HepG2 (cell line): ENCODE data around the gene SLC12A1. TPM values are rescaled to one million over a fixed set of nuclear protein-coding genes. Genes with fewer than 3 reads are reported as not detected.

Experiments used
- ATAC-seq: fragments of 200-7000 bp; cut with Tn5 transposase; 3 replicates; pipeline ENCODE4 v1.9.1; 2020; ENCODE audit warnings: mild to moderate bottlenecking, moderate library complexity
- BruUV-seq: library from RNA; stranded (reverse); fragments of 400-500 nt; replicated peaks from 2 replicates; lab custom pipeline; 2021; lab: Mats Ljungman, UMichigan
- CTCF ChIA-PET: fragments of 300-600 bp; formaldehyde crosslinking; extraction: SDS; loops from one replicate; lab custom pipeline; 2021; ENCODE audit warnings: low total read pairs, inconsistent platforms, low intra/inter-chr PET ratio; lab: Yijun Ruan, JAX
- POLR2A ChIA-PET: fragments of 350-600 bp; sonication (Branson Sonifier 250); formaldehyde crosslinking; loops from one replicate; lab custom pipeline; 2020; ENCODE audit warnings: antibody characterized with exemption, inconsistent platforms; lab: Yijun Ruan, JAX
- DNase-seq: peaks from one replicate; pipeline ENCODE4 v3.0.0-alpha.2; 2015; ENCODE audit warnings: low spot score
- FAIRE-seq: peaks from 3 replicates; lab custom pipeline; 2011; peaks lifted over from hg19 to GRCh38; lab: Jason Lieb, UNC
- H2AFZ ChIP-seq: one replicate; pipeline ENCODE4 v1.6.1; 2011; ENCODE audit warnings: low read length, inconsistent platforms
- H3K27ac ChIP-seq: fragments of 300-600 bp; 3 replicates; pipeline ENCODE4 v1.8.0; 2011; ENCODE audit warnings: mixed run types, mild to moderate bottlenecking, mixed read lengths, low read length, inconsistent platforms; ENCODE audit not compliant: insufficient read depth; ENCODE audit errors: extremely low read length
- H3K27me3 ChIP-seq, 2 experiments: fragments of 200-600 bp in 1 of 2; 2 replicates in 1 of 2; 3 replicates in 1 of 2; pipeline versions ENCODE4 v1.6.0 to v1.8.0; 2011; ENCODE audit warnings: low read length in 2 of 2, mild to moderate bottlenecking in 2 of 2, moderate library complexity in 2 of 2, inconsistent platforms in 1 of 2; ENCODE audit not compliant: insufficient read depth in 2 of 2, control insufficient read depth in 1 of 2
- H3K36me3 ChIP-seq, 2 experiments: fragments of 200-600 bp in 1 of 2; replicated peaks in 1 of 2; 2 replicates in 1 of 2; 3 replicates in 1 of 2; pipeline versions ENCODE4 v1.5.1 to v1.8.0; 2011; ENCODE audit warnings: low read length in 2 of 2, inconsistent platforms in 1 of 2; ENCODE audit not compliant: insufficient read depth in 2 of 2, control insufficient read depth in 1 of 2
- H3K4me1 ChIP-seq: 2 replicates; pipeline ENCODE4 v1.5.1; 2012; ENCODE audit warnings: low read length, inconsistent platforms; ENCODE audit not compliant: insufficient read depth
- H3K4me2 ChIP-seq: 2 replicates; pipeline ENCODE4 v1.6.0; 2011; ENCODE audit warnings: low read depth, low read length, inconsistent platforms
- H3K4me3 ChIP-seq, 3 experiments: fragments of 200-600 bp in 1 of 3; sonication (generic), shearing (Covaris generic) in 1 of 3; replicated peaks in 1 of 3; 2 replicates each; pipeline ENCODE4 v1.5.1; 2011 to 2016; ENCODE audit warnings: low read length in 3 of 3, inconsistent platforms in 2 of 3, low read depth in 2 of 3, mild to moderate bottlenecking in 2 of 3, control low read depth in 1 of 3, mixed read lengths in 1 of 3; ENCODE audit not compliant: insufficient read depth in 1 of 3
- H3K79me2 ChIP-seq: one replicate; pipeline ENCODE4 v1.6.1; 2011; ENCODE audit warnings: low read length, inconsistent platforms; ENCODE audit not compliant: insufficient read depth
- H3K9ac ChIP-seq: 2 replicates; pipeline ENCODE4 v1.6.0; 2011; ENCODE audit warnings: mild to moderate bottlenecking, low read depth, low read length, inconsistent platforms; ENCODE audit not compliant: insufficient read depth
- H3K9me3 ChIP-seq: 2 replicates; pipeline ENCODE4 v1.5.1; 2012; ENCODE audit warnings: mild to moderate bottlenecking, low read length
- H4K20me1 ChIP-seq: 2 replicates; pipeline ENCODE4 v1.6.0; 2011; ENCODE audit warnings: inconsistent platforms, mild to moderate bottlenecking, low read length, moderate library complexity; ENCODE audit not compliant: insufficient read depth
- DBP ChIP-seq: sonication (generic); formaldehyde crosslinking; IDR thresholded peaks from 2 replicates; pipeline ENCODE4 v1.4.0; 2020; ENCODE audit warnings: missing genetic modification reagents; ENCODE audit errors: not compliant biosample characterization
- HMGXB3 ChIP-seq: sonication (generic); formaldehyde crosslinking; IDR thresholded peaks from 2 replicates; pipeline ENCODE4 v1.4.0; 2020; ENCODE audit warnings: missing genetic modification reagents, borderline replicate concordance
- KLF16 ChIP-seq, 2 experiments: sonication (generic) in 1 of 2; formaldehyde crosslinking in 1 of 2; IDR thresholded peaks; 2 replicates each; pipeline versions ENCODE4 v1.6.1 to v1.8.0; 2016 to 2023; ENCODE audit warnings: missing genetic modification reagents in 2 of 2, missing compliant biosample characterization in 1 of 2
- MXD1 ChIP-seq: sonication (generic); formaldehyde crosslinking; IDR thresholded peaks from 2 replicates; pipeline ENCODE4 v1.4.0; 2020; ENCODE audit warnings: mild to moderate bottlenecking, missing genetic modification reagents
- NCOA2 ChIP-seq: sonication (generic); formaldehyde crosslinking; IDR thresholded peaks from 2 replicates; pipeline ENCODE4 v1.8.0; 2022; ENCODE audit warnings: inconsistent platforms
- NR2F1 ChIP-seq, 2 experiments: fragments of 450-650 bp in 1 of 2; formaldehyde crosslinking in 1 of 2; IDR thresholded peaks; 2 replicates each; pipeline versions ENCODE4 v1.5.0 to v1.6.1; 2016 to 2020; ENCODE audit warnings: mild to moderate bottlenecking in 1 of 2, missing compliant biosample characterization in 1 of 2, missing genetic modification reagents in 1 of 2, moderate library complexity in 1 of 2
- SMAD1 ChIP-seq: sonication (generic); formaldehyde crosslinking; IDR thresholded peaks from 2 replicates; pipeline ENCODE4 v1.4.0; 2020; ENCODE audit warnings: missing genetic modification reagents, low read depth, mild to moderate bottlenecking, borderline replicate concordance
- ZFP36 ChIP-seq: fragments of 150-350 bp; IDR thresholded peaks from 2 replicates; pipeline ENCODE4 v1.6.1; 2018; ENCODE audit warnings: borderline replicate concordance, low read length, low read depth; ENCODE audit not compliant: partially characterized antibody
- ZNF646 ChIP-seq: sonication (generic); formaldehyde crosslinking; IDR thresholded peaks from 2 replicates; pipeline ENCODE4 v1.9.0; 2021; ENCODE audit warnings: mild to moderate bottlenecking, missing genetic modification reagents
- ZSCAN5A ChIP-seq: sonication (generic); formaldehyde crosslinking; IDR thresholded peaks from 2 replicates; pipeline ENCODE4 v1.8.0; 2022; ENCODE audit warnings: mild to moderate bottlenecking, missing genetic modification reagents, borderline replicate concordance
- in situ Hi-C: cut with HindIII; loops from 2 replicates; pipeline ENCODE4 v1.10.0; 2017; ENCODE audit warnings: low pct_unique_long_range_greater_than_20kb; ENCODE audit not compliant: extremely low pct_ligation_motif_present
- intact Hi-C: fragments of 100-400 bp; cut with micrococcal nuclease; formaldehyde crosslinking; loops from one replicate; pipeline ENCODE4 v1.10.0; 2022; ENCODE audit not compliant: unreplicated experiment
- polyA plus RNA-seq, 8 experiments: library from polyadenylated mRNA; depleted of rRNA in 3 of 8; stranded (reverse) in 7 of 8; unstranded in 1 of 8; fragments of >200 nt; fragmentation: Illumina TruSeq in 4 of 8; extraction: Trizol in 4 of 8; gene quantifications; 2 replicates each; pipeline versions ENCODE4 v1.2.1 to v1.2.3, GENCODE V29; 2011 to 2016; ENCODE audit warnings: low read depth in 4 of 8, missing spikeins in 1 of 8, mixed read lengths in 1 of 8; ENCODE audit not compliant: insufficient read depth in 1 of 8
- total RNA-seq, 5 experiments: library from RNA; depleted of rRNA; stranded (reverse); fragments of >200 nt; fragmentation: Illumina TruSeq; extraction: Trizol; gene quantifications; 2 replicates each; pipeline ENCODE4 v1.2.3, GENCODE V29; 2016; ENCODE audit warnings: low read depth in 1 of 5

Gene SLC12A1
- total and polyA plus RNA-seq, 2 of the 13 experiments (the other 11 are each of a cell fraction or from before 2014, with no cell fraction given), result not detected

DNA sequence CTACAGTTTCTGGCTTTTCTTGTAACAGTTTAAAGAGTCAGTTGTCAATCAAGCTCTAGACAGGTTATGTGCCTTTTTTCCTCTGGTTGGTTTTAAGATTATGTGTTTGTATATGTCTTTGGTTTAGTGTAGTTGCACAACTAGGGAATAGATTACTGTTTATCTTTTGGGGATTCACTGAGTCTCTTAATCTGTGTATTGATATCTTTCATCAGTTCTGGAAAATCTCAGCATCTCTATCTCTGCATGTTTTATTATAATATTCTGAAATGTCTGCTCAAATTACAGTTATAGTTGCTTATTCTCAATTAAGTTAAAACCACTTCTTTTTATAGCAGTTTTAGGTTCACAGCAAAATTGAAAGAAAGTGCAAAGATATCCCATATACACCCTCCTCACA is 139.4 kb downstream of the SLC12A1 start:
- Histone ChIP-seq H3K79me2 (no peaks in the 10 kb centered on the region), H4K20me1 (no peaks in the 10 kb centered on the region), H3K27ac (no peak overlapping the region), H3K4me1 (no peaks in the 10 kb centered on the region), H3K9me3 (no peaks in the 10 kb centered on the region), H3K9ac (no peak overlapping the region), H3K27me3 (no peaks in the 10 kb centered on the region), H3K4me3 (no peak overlapping the region), H2AFZ (no peak overlapping the region), H3K36me3 (peaks cover 2 to 13% of the 10 kb centered on the region in 2 experiments; a peak in 3 of 5 replicates), H3K4me2 (no peak overlapping the region)
- intact Hi-C loops, result no loop called here
- in situ Hi-C loops, result no loop called here
- POLR2A ChIA-PET, result no interaction called here
- FAIRE-seq (no peak), DNase-seq (no peak), ATAC-seq (no peak)
- CTCF ChIA-PET, result no interaction called here
- BruUV-seq, result no TSS peak
- TF ChIP-seq ZSCAN5A (CRISPR knock-in tag), result no peak
- no peak for TF ChIP-seq DBP (CRISPR knock-in tag)
- TF ChIP-seq ZNF646 (CRISPR knock-in tag), result no peak
- TF ChIP-seq NR2F1 (CRISPR knock-in tag; IDR thresholded peaks at IDR 0.05), result no peak
- TF ChIP-seq NCOA2 (CRISPR knock-in tag), result no peak
- no peak for TF ChIP-seq SMAD1
- no peak for TF ChIP-seq ZFP36
- no peak for TF ChIP-seq MXD1 (CRISPR knock-in tag)
- TF ChIP-seq KLF16 (CRISPR knock-in tag; IDR thresholded peaks at IDR 0.05), result no peak
- no peak for TF ChIP-seq HMGXB3 (CRISPR knock-in tag)
